Prostate gland (tissue), 2 donors: ENCODE measurements around the gene LZTS2.

ENCODE experiments used
- POLR2A ChIP-seq: fragments of 450-650 bp; IDR thresholded peaks from one replicate; pipeline ENCODE4 v1.6.1; 2016; ENCODE audit warnings: antibody characterized with exemption, mild to moderate bottlenecking
- POLR2AphosphoS5 ChIP-seq: sonication (generic); formaldehyde crosslinking; IDR thresholded peaks from one replicate; pipeline ENCODE4 v1.6.1; 2017; ENCODE audit warnings: antibody characterized with exemption
- TF ChIP-seq, protein P1 (sequence below), 4 experiments: fragments of 200-600 bp in 2 of 4; fragments of 450-650 bp in 2 of 4; sonication (generic) in 2 of 4; IDR thresholded peaks; 1 replicate in 3 of 4; 2 replicates in 1 of 4; pipeline ENCODE4 v1.5.1; 2016 to 2019; ENCODE audit warnings: antibody characterized with exemption in 4 of 4, mild to moderate bottlenecking in 2 of 4, moderate library complexity in 2 of 4

DNA sequence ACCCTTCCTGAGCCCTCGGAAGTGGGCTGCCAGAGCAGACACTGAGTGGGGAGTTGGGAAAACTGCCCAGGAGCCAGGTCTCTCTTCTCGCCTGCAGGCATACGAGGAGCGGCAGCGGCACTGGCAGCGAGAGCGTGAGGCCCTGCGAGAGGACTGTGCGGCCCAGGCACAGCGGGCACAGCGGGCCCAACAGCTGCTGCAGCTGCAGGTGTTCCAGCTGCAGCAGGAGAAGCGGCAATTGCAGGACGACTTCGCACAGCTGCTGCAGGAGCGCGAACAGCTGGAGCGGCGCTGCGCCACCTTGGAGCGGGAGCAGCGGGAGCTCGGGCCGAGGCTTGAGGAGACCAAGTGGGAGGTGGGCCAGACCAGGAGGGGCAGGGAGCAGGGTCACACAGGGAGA is 5.8 kb downstream of the LZTS2 start:
- TF ChIP-seq, protein P1, sequence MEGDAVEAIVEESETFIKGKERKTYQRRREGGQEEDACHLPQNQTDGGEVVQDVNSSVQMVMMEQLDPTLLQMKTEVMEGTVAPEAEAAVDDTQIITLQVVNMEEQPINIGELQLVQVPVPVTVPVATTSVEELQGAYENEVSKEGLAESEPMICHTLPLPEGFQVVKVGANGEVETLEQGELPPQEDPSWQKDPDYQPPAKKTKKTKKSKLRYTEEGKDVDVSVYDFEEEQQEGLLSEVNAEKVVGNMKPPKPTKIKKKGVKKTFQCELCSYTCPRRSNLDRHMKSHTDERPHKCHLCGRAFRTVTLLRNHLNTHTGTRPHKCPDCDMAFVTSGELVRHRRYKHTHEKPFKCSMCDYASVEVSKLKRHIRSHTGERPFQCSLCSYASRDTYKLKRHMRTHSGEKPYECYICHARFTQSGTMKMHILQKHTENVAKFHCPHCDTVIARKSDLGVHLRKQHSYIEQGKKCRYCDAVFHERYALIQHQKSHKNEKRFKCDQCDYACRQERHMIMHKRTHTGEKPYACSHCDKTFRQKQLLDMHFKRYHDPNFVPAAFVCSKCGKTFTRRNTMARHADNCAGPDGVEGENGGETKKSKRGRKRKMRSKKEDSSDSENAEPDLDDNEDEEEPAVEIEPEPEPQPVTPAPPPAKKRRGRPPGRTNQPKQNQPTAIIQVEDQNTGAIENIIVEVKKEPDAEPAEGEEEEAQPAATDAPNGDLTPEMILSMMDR (IDR thresholded peaks at IDR 0.05): no peak
- no peak for TF ChIP-seq POLR2AphosphoS5
- no peak for TF ChIP-seq POLR2A
